RCC 7860 (cell line): Measurements from ENCODE around the gene GRK4.
"Not testable (repeated sequence)": the region's sequence is repeated elsewhere in the genome, so short reads cannot be mapped to it uniquely, and the experiment has no call there.

Experiments
- DNase-seq: peaks from one replicate; pipeline ENCODE4 v3.0.0-alpha.2; 2015; ENCODE audit warnings: low spot score
- FAIRE-seq: peaks from 2 replicates; lab custom pipeline; 2012; peaks lifted over from hg19 to GRCh38; lab: Jason Lieb, UNC

Gene GRK4

DNA sequence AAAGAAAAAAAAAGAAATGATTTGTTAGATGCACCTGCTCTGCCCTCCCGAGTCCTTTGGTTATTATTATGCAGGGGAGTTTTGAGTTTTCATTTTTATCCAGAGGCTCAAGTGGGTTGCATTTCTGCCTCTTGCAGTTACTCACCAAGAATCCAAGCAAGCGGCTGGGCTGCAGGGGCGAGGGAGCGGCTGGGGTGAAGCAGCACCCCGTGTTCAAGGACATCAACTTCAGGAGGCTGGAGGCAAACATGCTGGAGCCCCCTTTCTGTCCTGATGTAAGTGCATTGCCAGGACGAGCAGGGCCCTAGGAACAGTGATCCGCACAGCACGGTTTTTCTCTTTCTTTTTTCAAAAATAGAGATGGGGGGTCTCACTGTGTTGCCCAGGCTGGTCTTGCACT lies 71.9 kb downstream of the GRK4 start:
- FAIRE-seq (no peak), DNase-seq (no peak)

- no peak for FAIRE-seq
Observed at GRCh38 chr4:3035674-3036073, 72.3 kb downstream of the GRK4 start.

GRCh38 chr4:3036131-3036952 lies 73.0 kb downstream of the GRK4 start:
- FAIRE-seq (no peak), DNase-seq (no peak)

More at GRCh38 chr4:3035674-3036073, 72.3 kb downstream of the GRK4 start:
- DNase-seq: no peak

DNA sequence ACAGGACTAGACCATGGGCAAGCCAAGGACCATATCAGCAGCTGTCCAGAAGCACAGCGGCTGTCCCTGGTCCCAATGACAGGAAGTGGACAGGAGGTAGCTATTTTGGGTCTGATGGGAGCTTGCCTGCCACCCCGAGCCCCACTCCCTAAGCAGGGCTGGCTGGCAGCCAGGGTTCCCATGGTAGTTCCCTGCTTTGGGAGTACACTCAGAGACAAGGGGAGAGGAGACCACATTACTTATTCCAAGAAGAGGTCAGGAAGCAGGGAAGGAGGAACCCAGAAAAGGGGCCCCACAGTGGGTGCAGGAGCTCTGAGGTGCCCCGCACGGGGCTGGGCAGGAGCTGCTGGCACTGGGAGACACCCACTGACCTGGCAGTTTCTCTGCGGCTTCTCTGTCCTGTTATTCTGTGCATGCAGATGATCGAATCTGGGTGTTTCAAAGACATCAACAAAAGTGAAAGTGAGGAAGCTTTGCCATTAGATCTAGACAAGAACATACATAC lies 74.6 kb downstream of the GRK4 start:
- FAIRE-seq: no peak
- no peak for DNase-seq

DNA sequence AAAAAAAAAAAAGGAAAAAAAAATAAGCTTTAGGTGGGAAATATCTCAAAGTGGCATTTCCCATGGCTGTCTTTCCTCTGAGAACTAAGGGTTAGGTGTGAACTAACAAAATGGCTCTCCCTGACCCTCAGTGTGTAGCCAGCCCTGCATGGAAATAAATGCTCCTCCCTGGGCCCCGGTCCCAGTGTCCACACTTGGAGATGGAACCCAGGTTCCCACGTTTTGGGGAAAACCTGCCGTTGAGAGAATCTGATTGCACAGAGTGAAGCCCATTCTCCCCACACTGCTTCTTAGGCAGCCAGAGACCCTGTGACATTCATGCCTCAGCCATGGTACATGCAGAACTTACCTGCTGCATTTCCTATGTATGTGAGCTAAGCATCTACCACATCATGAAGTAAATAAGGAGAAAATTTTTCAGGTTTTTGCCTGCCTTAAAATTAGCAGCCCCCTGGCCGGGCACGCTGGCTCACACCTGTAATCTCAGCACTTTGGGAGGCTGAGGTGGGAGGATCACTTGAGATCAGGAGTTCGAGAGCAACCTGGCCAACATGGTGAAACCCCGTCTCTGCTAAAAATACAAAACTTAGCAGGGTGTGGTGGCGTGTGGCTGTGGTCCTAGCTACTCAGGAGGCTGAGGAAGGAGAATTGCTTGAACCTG lies 76.5 kb downstream of the GRK4 start:
- DNase-seq (no peak), FAIRE-seq (no peak)

- FAIRE-seq: no peak
- DNase-seq: no peak
Observed at GRCh38 chr4:3040452-3041191, 77.3 kb downstream of the GRK4 start.

DNA sequence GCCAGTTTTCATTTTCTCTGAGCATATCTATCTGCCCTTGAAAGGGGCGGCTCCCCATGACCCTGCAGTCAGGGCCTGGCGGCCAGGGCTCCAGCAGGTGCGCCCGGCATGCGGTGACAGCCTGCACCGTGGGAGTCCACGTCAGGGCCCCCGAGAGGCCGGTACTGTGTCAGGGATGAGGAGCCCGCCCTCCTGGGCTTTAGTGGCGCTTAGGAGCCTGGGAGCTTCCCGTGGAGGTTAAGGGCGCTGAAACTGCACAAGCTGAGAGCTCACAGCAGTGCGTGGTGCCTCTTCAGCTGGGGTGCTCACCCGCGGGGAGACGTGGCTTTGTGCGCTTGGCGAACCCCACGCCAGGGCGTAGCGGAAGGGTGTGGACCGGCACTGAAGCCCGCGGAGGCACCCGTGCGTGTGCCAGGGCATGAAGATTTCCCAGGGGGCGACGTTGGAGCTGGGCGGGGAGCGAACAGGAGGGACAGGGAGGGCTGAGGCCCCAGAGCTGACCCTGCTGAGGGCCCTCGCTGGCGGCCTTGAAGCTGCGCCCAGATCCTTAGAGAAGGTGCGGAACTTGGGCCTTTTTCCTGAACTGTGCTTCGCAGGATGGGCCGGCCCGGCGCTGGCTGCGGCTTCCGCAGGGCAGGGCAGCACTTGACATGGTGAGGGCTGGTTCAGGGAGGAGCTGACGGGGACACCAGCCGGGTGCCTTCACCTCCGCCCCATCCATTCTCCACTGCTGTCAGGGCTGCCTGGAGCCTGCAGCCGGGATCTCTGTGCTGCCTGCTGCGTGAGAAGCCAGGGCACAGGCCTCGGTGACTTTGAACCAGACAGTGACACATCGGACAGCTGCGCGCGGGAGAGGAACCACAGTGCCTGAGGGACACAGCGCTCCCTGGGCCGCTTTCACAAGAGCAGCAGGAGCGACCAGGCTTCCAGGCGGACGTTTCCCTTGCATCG lies 78.1 kb downstream of the GRK4 start:
- FAIRE-seq: no peak
- no peak for DNase-seq

DNA sequence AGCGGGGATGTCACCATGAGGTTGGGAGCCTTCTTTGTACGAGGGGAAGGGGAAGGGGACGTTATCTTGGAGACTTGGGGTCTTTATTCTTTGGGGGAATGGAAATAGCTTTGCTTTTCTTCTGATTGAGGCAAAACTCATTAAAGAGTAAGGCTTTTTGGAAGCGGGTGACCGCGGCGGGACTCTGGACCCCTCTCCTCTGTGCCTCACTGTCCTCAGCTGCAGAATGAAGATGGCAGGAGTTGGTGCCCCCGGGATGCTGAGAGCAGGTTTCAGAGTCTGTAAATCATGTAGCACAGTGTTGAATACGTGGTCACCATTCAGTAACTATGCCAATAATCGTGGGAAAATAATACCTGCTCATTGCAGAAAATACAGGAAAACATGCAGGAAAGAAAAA lies 78.9 kb downstream of the GRK4 start:
- no peak for DNase-seq
- FAIRE-seq: no peak

GRCh38 chr4:3043282-3044020 lies 80.1 kb downstream of the GRK4 start:
- DNase-seq (no peak), FAIRE-seq (no peak)

- FAIRE-seq (no peak), DNase-seq (no peak)
Observed at GRCh38 chr4:3044870-3045819, 81.8 kb downstream of the GRK4 start.

DNA sequence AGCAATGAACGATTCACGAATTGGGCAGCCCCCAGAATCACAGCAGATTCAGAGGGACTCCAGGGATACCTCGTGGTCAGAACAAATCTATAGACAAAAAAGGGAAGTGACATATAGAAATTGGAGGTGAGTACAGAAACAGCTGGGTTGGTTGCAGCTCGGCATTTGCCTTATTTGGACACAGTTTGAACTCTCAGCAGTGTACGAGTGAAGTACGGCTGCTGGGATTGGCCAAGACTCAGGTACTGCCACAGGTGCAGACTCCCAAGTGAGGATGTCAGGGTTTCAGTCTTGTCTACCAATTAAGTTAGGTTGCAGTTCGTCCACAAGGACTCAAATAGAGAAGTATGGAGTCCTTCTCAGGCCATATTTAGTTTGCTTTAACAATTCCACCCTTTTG lies 82.8 kb downstream of the GRK4 start:
- no peak for FAIRE-seq
- no peak for DNase-seq

GRCh38 chr4:3046623-3047022 lies 83.3 kb downstream of the GRK4 start:
- FAIRE-seq (no peak), DNase-seq (no peak)

- peak; percentile 45 for FAIRE-seq
- DNase-seq: peak; percentile 38
Observed at GRCh38 chr4:3047464-3048286, 84.3 kb downstream of the GRK4 start.

GRCh38 chr4:3051141-3051897 lies 87.9 kb downstream of the GRK4 start:
- DNase-seq, FAIRE-seq: not testable (repeated sequence)

DNA sequence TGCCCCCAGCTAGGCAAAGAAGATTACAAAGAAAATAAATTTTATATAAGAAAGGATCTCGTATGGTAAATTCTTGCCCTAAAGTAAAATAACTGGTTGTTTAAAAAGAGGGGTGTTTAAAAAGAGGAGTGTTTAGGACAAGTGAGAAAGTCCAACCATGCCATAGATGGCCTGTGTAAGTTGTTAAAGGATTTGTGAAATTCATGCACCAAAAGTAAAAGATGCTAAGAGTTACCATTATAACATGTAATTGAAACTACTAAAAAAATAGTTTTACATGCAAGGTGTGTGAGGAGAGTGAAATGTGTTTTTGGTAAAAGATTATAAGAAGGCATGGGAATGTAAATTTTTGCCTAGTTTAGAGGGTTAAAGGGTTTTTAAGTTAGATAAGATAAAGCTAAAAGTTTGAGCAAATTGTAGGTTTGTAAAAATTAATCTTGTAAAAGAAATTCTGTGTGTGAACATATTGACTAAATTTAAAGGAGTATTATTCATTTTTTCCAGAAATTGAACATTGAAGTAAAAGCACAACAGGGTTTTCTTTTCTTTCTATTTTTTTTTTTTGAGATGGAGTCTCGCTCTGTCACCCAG lies 90.9 kb downstream of the GRK4 start:
- DNase-seq (no peak), FAIRE-seq (no peak)

- FAIRE-seq (no peak), DNase-seq (no peak)
Observed at GRCh38 chr4:3059943-3060342, 96.6 kb downstream of the GRK4 start.

DNA sequence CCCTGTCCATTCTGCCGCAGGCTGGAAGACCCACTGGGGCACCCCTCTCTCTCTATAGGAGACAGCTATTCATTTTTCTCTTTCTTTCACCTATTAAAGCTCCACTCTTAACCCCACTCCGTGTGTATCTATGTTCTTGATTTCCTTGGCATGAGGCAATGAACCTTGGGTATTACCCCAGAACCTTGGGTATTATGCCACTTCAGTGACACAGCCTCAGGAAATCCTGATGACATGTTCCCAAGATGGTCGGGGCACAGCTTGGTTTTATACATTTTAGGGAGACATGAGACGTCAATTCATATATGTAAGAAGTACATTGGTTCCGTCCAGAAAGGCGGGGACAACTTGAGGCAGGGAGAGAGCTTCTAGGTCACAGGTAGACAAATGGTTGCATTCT lies 97.6 kb downstream of the GRK4 start:
- FAIRE-seq (no peak), DNase-seq (no peak)
